HG03097 (cell line): ENCODE results near the gene GPR27.

Source experiments
- ATAC-seq: cut with Tn5 transposase; IDR thresholded peaks from one replicate; pipeline ENCODE4 v1.9.1; 2021; ENCODE audit not compliant: unreplicated experiment, low FRiP score

Gene GPR27

GRCh38 chr3:71753701-71754609, at the start of gene GPR27:
TSS of gene GPR27 (plus strand) at chr3:71753855. CDS start at chr3:71754050, 195 bp downstream.
- no peak for ATAC-seq

GRCh38 chr3:71704915-71705314, 48.7 kb upstream of the GPR27 start:
- ATAC-seq, result no peak

GRCh38 chr3:71705681-71706080, 48.0 kb upstream of the GPR27 start:
- ATAC-seq, result no peak

GRCh38 chr3:71707595-71707994, 46.1 kb upstream of the GPR27 start:
- ATAC-seq, result no peak

- no peak for ATAC-seq
Observed at GRCh38 chr3:71708476-71709105, 45.1 kb upstream of the GPR27 start.

GRCh38 chr3:71709908-71710511, 43.6 kb upstream of the GPR27 start:
- no peak for ATAC-seq

GRCh38 chr3:71710906-71711494, 42.7 kb upstream of the GPR27 start:
- no peak for ATAC-seq

GRCh38 chr3:71713041-71713440, 40.6 kb upstream of the GPR27 start:
- no peak for ATAC-seq

- no peak for ATAC-seq
Observed at GRCh38 chr3:71714595-71714994, 39.1 kb upstream of the GPR27 start.

GRCh38 chr3:71718072-71718471, 35.6 kb upstream of the GPR27 start:
- ATAC-seq, result no peak

GRCh38 chr3:71721002-71721401, 32.7 kb upstream of the GPR27 start:
- no peak for ATAC-seq

GRCh38 chr3:71721651-71722157, 32.0 kb upstream of the GPR27 start:
- no peak for ATAC-seq

GRCh38 chr3:71722693-71723092, 31.0 kb upstream of the GPR27 start:
- no peak for ATAC-seq

GRCh38 chr3:71723452-71724170, 30.0 kb upstream of the GPR27 start:
- ATAC-seq, result no peak

GRCh38 chr3:71724171-71724453, 29.5 kb upstream of the GPR27 start:
- no peak for ATAC-seq

GRCh38 chr3:71724584-71725270, 28.9 kb upstream of the GPR27 start:
- ATAC-seq, result no peak

- ATAC-seq, result no peak
Observed at GRCh38 chr3:71725271-71725991, 28.2 kb upstream of the GPR27 start, which contains the start of gene EIF4E3. TSS of gene EIF4E3 (minus strand) at chr3:71725402. CDS start at chr3:71725367, 35 bp downstream.

- no peak for ATAC-seq
Observed at GRCh38 chr3:71726146-71726545, 27.5 kb upstream of the GPR27 start.

GRCh38 chr3:71728632-71729342, 24.9 kb upstream of the GPR27 start:
- no peak for ATAC-seq
